Kidney (tissue), 14 donors: ENCODE measurements around the gene HNMT. TPM values are rescaled to one million over a fixed set of nuclear protein-coding genes. Genes with fewer than 3 reads are reported as not detected.

Source experiments
- DNase-seq, 5 donors: peaks; one replicate each; pipeline ENCODE4 v3.0.0-alpha.2; 2013 to 2020
- FAIRE-seq: peaks from 2 replicates; lab custom pipeline; 2012; peaks lifted over from hg19 to GRCh38; lab: Jason Lieb, UNC
- H3K27ac ChIP-seq, 2 donors: one replicate each; pipeline ENCODE4 v1.7.0; 2013; ENCODE audit warnings: low read depth in 2 of 2, low read length in 2 of 2, inconsistent platforms in 1 of 2
- H3K27me3 ChIP-seq: one replicate; pipeline ENCODE4 v1.7.1; 2013; ENCODE audit warnings: low read length, inconsistent platforms; ENCODE audit not compliant: control insufficient read depth, insufficient read depth
- H3K36me3 ChIP-seq, 3 donors: one replicate each; pipeline versions ENCODE4 v1.7.0 to v1.7.1; 2013; ENCODE audit warnings: low read length in 3 of 3, control low read depth in 1 of 3, inconsistent platforms in 1 of 3; ENCODE audit not compliant: insufficient read depth in 3 of 3, control insufficient read depth in 2 of 3
- H3K4me1 ChIP-seq, 3 donors: one replicate each; pipeline versions ENCODE4 v1.7.0 to v1.7.1; 2013; ENCODE audit warnings: low read length in 3 of 3, inconsistent platforms in 1 of 3, low read depth in 1 of 3; ENCODE audit not compliant: control insufficient read depth in 2 of 3, insufficient read depth in 2 of 3
- H3K4me3 ChIP-seq, 3 donors: one replicate each; pipeline versions ENCODE4 v1.7.0 to v1.8.1; 2013; ENCODE audit warnings: low read length in 3 of 3, control low read depth in 1 of 3, inconsistent platforms in 1 of 3
- H3K9ac ChIP-seq, 3 donors: one replicate each; pipeline versions ENCODE4 v1.7.0 to v1.7.1; 2013; ENCODE audit warnings: low read length in 3 of 3, control low read depth in 1 of 3, inconsistent platforms in 1 of 3
- H3K9me3 ChIP-seq, 3 donors: one replicate each; pipeline versions ENCODE4 v1.7.0 to v1.7.1; 2013; ENCODE audit warnings: low read length in 3 of 3, control low read depth in 1 of 3, inconsistent platforms in 1 of 3; ENCODE audit not compliant: control insufficient read depth in 2 of 3, insufficient read depth in 1 of 3
- intact Hi-C: fragments of 100-400 bp; cut with DNase I; formaldehyde crosslinking; loops from one replicate; pipeline ENCODE4 v1.11.1; 2022
- polyA plus RNA-seq: library from polyadenylated mRNA; stranded (reverse); fragments of 350-450 nt; fragmentation: Illumina TruSeq; extraction: RNeasy Lipid Tissue Mini Kit (QIAGEN cat#74804); gene quantifications from one replicate; pipeline ENCODE4 v1.2.3, GENCODE V29; 2014; ENCODE audit warnings: low read depth, low replicate concordance; ENCODE audit not compliant: insufficient read depth
- total RNA-seq: library from RNA; stranded (reverse); fragmentation: NEBNext Ultra II Directional; extraction: Animal tissue kit (Norgen Biotek cat#: 25700); gene quantifications from one replicate; pipeline ENCODE4 v1.2.1, GENCODE V29; 2021
- TF ChIP-seq, protein P1 (sequence below): IDR thresholded peaks from 3 replicates; pipeline ENCODE4 v1.5.1; 2012; ENCODE audit warnings: mild to moderate bottlenecking, moderate library complexity, borderline replicate concordance; ENCODE audit not compliant: insufficient read depth; ENCODE audit errors: extremely low read depth
- donor health status: control.
- donor health status: control.
- donor health status: control.
- donor health status: control.
- donor health status: control.
- donor health status: DM: yes; HTN: yes; CAD: no.
- donor health status: Normal renal cell carcinoma (clear cell type).

The HNMT gene
- total and polyA plus RNA-seq, 2 donors from 2014 or later, result 61.6 to 69.2 TPM

DNA sequence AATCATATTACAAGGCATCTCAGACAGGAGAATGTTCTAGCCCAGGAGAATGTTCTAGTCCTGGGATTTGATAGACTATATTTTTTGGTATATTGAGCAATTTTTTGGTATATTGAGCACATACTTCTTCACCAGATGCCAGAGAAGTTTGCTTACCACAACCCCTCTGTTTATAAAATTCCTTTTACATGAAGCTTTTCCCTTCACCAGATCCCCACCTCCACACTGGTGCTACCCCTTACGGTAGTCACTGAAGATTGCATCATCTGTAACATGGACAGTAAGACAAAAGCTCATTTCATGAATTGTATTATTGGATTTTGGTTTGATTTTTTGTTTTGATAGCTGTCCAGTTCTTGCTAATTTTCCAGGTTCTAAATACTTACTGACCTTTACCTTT, 7.2 kb upstream of the HNMT start:
- no peaks in the 10 kb centered on the region for H3K36me3 ChIP-seq

DNA sequence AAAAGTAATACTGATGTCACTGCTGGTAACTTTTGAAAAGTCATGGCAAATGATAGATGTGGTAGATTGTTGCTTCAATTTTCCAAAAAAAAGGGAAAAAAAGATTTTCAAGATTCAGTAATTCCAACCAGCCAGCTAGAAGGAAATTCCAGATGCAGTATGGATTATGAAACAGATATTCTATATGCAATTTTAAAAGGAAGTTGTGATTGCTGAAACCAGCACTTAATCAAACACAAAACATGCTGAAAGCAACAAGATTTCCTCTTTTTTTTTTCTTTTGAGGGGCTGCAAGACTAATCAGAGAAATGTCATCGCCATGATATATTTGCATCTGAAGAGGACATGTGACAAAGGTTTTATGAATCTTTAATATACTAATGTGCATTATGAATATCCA, 5.1 kb upstream of the HNMT start:
- DNase-seq (no peak), FAIRE-seq (no peak)
- no peak overlapping the region for H3K27ac ChIP-seq
- no peaks in the 10 kb centered on the region for H3K9me3 ChIP-seq
- H3K4me1 ChIP-seq, result peaks cover 0 to 17% (median 5%) of the 10 kb centered on the region in 3 donors
- no peak overlapping the region for H3K4me3 ChIP-seq
- no peaks in the 10 kb centered on the region for H3K27me3 ChIP-seq
- intact Hi-C loops, result no loop called here
- no peaks in the 10 kb centered on the region for H3K36me3 ChIP-seq
- TF ChIP-seq, protein P1, sequence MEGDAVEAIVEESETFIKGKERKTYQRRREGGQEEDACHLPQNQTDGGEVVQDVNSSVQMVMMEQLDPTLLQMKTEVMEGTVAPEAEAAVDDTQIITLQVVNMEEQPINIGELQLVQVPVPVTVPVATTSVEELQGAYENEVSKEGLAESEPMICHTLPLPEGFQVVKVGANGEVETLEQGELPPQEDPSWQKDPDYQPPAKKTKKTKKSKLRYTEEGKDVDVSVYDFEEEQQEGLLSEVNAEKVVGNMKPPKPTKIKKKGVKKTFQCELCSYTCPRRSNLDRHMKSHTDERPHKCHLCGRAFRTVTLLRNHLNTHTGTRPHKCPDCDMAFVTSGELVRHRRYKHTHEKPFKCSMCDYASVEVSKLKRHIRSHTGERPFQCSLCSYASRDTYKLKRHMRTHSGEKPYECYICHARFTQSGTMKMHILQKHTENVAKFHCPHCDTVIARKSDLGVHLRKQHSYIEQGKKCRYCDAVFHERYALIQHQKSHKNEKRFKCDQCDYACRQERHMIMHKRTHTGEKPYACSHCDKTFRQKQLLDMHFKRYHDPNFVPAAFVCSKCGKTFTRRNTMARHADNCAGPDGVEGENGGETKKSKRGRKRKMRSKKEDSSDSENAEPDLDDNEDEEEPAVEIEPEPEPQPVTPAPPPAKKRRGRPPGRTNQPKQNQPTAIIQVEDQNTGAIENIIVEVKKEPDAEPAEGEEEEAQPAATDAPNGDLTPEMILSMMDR, result no peak
- no peak overlapping the region for H3K9ac ChIP-seq

More for the DNA sequence above, 7.2 kb upstream of the HNMT start:
- no peak for DNase-seq
- no peaks in the 10 kb centered on the region for H3K27me3 ChIP-seq
- no peak for FAIRE-seq
- no peak overlapping the region for H3K9ac ChIP-seq
- TF ChIP-seq, protein P1, result no peak
- H3K4me3 ChIP-seq, result no peak overlapping the region
- H3K9me3 ChIP-seq, result no peaks in the 10 kb centered on the region
- intact Hi-C loops, result no loop called here
- H3K4me1 ChIP-seq, result peaks cover 0 to 22% (median 0%) of the 10 kb centered on the region in 3 donors
- no peak overlapping the region for H3K27ac ChIP-seq

DNA sequence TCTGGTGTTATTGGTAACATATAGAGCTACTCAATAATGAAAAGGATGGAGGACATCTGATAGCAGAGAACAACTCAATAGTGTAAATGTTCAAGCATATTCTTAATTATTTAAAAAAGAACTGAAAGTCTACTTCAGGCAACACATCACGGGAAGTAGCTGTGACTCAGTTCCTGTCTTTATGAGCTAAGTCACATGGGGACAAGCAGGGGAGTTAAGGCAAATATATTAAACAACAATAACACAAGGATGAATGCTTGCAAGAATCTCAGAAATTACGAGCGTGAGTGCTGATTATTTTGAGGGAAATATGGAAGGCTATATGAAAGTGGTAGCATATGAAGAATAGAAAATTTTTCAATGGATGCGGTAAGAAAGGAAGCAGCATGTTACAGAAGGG, 4.0 kb upstream of the HNMT start:
- Histone ChIP-seq H3K27ac (no peak overlapping the region), H3K36me3 (no peaks in the 10 kb centered on the region), H3K9ac (no peak overlapping the region), H3K9me3 (no peaks in the 10 kb centered on the region), H3K4me3 (no peak overlapping the region), H3K4me1 (peaks cover 0 to 8% (median 5%) of the 10 kb centered on the region in 3 donors), H3K27me3 (no peaks in the 10 kb centered on the region)
- DNase-seq, result no peak
- TF ChIP-seq, protein P1, result no peak
- intact Hi-C loops, result no loop called here
- no peak for FAIRE-seq

DNA sequence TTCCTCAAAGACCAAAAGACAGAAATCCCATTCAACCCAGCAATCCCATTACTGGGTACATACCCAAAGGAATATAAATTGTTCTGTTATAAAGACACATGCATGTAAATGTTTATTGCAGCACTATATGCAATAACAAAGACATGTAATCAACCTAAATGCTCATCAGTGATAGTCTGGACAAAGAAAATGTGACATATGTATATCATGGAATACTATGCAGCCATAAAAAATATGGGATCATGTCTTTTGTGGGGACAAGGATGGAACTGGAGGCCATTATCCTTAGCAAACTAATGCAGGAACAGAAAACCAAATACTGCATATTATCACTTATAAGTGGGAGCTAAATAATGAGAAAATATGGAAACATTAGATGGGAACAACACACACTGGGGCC, 2.7 kb upstream of the HNMT start:
- no peaks in the 10 kb centered on the region for H3K36me3 ChIP-seq
- H3K9me3 ChIP-seq, result no peaks in the 10 kb centered on the region
- DNase-seq (no peak), FAIRE-seq (no peak)
- no peaks in the 10 kb centered on the region for H3K27me3 ChIP-seq
- H3K9ac ChIP-seq, result no peak overlapping the region
- no peak overlapping the region for H3K27ac ChIP-seq
- peaks cover 0 to 8% (median 5%) of the 10 kb centered on the region in 3 donors for H3K4me1 ChIP-seq
- TF ChIP-seq, protein P1, result no peak
- intact Hi-C loops, result no loop called here
- no peak overlapping the region for H3K4me3 ChIP-seq
